Activated CD8-positive, alpha-beta memory T cell treated with anti-CD3 and anti-CD28 coated beads for 48 hours (primary cell): ENCODE measurements around the gene ACSF3.

Experiments
- DNase-seq, 3 experiments: peaks; one replicate each; pipeline ENCODE4 v3.0.0-alpha.2; 2020; ENCODE audit warnings: low read depth in 2 of 3, low spot score in 2 of 3

The ACSF3 gene

DNA sequence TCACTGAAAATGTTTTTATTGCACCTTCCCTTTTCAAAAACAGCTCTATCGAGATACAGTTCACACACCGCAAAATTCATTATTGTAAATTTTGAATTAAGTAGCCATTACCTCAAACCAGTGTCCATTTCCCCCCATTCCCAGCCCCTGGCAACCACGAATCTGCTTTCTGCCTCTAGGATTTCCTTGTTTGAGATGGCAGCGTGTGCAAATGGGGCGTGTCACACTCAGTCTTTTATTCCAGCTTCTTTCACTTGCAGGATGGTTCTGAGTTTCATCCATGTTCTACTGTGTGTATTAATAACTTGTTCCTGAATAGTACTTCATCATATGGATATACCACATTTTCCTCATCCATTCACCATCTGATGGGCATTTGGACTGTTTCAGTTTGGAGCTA is 14.8 kb downstream of the ACSF3 start:
- no peak for DNase-seq

DNA sequence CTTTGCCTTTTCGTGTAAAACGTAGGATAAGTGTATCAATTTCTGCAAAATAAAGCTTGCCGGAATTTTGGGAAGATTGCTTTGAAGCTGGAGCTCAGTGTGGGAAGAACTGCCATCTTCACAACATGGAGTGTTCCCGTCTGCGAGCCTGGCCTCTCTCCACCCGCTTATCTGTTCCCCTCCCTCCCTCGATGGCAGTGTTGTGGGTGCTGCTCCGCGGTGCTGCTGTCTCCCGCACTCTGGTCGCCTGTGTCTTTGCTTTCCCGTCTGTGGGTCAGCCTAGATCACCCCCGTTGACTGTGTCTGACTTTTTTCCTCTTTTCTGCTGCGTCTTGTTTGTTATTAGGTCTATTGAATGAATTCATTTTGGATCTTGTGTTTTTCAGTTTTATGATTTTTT is 17.0 kb downstream of the ACSF3 start:
- no peak for DNase-seq

DNA sequence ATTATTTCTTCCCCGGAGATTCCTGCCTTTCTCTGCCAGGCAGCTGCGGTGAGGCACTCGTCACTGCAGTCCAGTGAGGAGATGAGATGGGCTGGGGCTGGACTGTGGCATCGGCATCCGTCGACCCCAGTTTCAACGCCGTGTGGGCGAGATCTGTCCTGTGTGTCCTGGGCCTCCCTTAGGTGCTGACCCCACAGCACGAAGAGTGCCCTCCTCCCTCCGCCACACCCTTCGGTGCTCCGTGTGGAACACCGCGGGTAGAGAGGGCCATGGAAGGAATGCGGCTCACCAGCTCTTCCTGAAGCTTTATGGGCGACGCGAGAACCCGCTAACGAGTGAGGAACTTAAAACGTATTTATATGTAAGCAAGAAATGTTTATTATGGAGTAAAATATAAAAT is 17.6 kb downstream of the ACSF3 start:
- no peak for DNase-seq

DNA sequence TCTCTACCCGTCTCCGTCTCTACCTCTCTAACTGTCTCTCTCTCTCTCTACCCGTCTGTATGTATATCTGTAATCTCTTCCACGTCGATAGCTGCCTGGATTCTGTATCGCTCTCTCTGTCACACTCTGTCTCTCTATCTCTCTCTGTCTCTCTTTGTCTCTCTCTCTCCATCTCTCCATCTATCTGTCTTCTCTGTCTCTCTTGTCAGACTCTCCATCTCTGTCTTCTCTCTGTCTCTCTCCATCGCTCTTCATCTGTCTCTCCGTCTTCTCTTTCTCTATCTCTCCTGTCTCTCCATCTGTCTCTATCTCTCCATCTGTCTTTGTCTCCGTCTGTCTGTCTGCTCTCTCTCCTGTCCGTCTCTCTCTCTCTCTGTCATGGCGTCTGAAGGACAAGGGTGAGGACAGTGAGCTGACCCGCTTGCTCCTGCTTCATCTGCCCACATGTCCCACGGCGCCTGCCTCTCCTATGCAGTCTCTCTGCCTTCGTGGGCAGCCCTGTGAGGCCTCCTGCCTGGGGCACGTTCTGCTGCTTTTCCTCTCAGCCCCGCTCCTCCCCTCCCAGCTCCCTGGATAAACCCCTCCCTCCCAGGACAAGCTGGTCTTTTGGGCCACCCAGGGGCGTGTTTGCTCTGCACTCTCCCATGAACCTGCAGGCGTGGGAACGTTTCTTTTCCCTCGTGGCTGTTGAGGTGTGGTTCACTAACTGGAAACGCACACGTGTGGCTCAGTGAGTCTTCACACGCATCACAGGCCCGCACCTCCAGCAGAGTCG is 18.9 kb downstream of the ACSF3 start:
- DNase-seq, result no peak

DNA sequence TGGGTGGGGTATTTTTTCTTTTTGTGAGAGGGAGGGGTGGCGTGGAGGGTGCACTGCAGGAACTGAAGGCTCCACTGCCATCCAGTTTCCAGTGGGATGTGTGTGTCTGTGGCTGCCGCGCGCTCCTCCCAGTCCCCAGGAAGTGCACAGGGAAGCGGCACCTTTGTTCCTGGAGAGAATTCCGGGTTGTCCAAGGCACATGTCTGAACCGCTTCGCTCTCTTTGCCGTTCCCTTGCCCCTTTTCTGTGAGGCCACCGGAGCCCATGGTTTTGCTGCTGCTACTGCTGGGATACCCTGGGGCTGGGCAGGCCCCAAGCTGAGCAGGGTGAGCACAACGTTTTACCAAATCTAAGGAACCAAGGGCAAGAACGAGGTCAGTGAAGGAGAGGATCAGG is 19.5 kb downstream of the ACSF3 start:
- DNase-seq, result no peak

DNA sequence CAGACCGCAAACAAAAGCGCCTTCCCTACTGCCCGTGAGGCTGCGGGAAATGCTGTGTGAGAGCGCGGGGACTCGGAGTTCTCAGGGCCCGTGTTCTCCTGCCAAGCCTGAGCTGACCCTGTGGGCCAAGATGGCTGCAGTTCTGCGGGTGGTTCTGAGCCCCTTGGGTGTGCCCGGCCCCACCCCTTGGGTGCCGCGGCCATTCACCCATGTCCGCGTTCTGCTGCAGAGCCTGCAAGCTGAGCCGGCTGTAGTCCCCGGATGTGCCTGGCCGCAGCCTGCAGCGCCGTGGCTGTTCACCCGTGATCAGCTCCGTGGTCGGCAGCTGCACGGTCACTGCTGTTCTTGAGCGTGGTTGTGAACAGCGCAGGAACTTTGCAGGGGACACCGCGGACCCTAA is 20.0 kb downstream of the ACSF3 start:
- DNase-seq, result no peak

DNA sequence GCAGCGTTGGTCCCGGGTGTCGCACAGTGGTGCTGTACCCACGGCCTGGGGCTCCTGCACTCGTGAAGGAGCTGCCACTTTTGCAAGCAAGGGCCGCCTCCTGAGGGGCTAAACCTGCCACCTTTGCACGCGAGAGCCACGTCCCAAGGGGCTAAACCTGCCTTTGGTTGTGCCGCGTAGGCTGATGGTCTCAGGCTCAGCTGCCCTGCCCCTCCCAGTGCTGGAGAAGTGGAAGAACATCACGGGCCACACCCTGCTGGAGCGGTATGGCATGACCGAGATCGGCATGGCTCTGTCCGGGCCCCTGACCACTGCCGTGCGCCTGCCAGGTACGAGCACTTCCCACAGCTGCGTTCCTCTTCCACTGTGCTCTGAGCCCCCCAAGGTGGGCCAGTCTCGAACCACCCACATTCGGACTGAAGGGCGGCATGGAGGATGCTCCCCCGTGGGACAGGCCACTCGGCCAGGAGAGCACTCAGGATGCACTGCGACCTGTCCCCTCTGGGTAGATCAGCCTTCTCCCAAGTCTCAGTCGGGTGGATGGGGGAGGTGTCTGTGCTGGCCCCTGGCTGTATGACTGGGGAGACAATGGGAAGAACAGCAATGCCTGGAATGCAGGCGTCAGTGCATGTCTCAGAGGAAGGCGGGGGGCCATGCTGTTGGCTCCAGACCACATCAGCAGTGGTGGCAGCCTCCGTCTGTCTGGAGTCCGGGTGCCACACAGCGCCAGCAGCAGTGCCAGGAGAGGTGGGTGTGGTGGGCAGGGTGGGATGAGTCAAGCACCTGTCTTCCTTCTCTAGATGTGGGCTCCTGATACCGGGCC is 20.7 kb downstream of the ACSF3 start:
- no peak for DNase-seq

DNA sequence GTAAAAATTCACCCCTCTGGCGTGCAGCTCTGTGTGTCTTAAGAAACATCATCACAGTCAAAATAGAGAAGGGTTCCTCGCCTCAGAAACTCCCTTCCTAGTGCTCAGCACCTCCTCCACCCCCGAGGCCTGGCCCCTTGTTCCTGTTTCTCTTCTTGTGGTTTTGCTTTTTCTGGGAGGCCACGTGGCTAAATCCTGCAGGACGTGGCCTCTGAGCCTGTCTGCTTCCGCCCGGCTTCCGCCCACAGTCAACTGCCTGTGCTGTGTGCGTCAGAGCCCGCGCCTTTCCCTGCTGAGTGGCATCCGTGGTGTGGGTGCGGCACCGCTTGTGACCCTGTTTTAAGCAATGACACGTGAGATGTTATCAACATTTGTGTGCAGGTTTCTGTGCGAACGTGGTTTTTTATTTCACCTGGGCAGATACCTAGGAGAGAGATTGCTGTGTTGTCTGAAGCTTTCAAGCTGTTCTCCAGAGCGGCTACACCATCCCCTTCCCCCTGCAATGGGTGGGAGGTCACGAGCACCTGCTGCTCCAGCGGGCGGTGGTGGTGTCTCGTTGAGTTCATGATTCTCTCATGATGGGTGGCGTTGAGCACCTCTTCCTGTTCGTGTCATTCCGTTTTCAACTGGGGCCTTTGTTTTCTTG is 21.7 kb downstream of the ACSF3 start:
- peak; percentile 51 to 68 (median 57) for DNase-seq

DNA sequence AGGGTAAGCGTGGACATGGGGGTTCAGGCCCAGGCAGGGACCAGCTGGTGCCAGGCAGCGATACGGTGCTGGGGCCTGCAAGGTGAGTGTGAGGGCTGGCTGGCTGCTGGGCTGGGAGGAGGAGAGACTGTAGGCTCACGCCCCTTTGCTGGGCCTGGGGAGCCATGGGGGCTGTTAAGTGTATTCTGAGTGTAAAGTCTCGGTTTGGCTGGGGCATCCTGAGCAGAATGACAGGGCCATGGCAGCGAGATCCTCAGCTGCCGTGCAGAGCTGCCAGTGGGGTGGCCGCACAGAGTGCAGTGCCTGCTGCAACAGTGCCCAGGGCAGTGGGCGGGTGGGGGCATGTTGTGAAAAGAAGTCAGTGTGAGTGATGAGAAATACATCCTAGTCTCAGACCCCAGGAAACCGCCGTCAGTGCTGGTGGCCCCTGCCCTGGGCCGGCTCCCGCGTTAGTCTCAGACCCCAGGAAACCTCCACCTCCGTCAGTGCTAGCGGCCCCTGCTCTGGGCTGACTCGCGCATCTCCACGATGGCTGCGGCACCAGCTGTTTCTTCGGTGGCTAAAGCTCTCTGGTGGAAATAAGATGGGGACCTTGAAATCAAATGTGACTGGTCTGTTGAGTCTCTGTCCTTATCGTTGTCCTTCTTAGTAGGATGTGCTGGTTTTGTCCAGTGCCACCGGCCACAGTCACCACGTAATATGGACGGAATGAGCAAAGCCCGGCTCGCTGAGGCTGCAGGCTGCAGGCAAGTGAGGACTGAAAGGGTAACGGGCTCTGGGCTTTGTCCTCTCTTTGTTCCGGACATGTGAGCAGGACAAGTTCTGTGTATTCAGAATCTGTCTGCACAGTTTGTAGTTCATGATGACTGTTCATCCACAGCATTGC is 22.9 kb downstream of the ACSF3 start:
- no peak for DNase-seq

DNA sequence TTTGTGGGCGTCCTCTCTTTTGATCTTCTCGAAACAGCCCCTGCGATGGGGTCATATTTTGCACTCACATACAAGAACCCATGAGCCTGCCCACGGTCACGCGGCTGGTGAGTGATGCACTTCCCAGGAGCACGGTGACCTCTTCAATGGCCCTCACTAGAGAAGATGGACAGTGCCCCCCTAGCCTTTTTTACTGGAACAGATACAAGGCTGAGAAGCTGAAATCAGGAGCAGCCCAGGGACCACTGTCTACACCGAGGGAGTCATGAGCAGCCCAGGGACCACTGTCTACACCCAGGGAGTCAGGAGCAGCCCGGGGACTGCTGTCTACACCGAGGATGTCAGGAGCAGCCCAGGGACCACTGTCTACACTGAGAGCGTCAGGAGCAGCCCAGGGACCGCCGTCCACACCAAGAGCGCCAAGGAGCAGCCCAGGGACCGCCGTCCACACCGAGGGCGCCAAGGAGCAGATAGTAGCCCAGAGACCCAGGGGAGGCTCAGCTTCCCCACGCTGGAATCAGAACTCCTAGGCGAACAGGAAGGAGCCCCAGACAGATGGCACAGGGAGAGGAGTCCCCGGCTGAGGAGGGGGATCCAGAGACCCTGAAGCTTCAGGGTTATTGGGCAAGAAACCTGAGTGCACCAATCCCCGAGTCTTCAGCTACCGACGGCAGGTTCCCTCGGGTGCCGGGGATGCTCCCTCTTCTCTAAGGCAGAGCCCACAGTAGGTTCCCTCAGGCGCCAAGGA is 23.7 kb downstream of the ACSF3 start:
- no peak for DNase-seq

DNA sequence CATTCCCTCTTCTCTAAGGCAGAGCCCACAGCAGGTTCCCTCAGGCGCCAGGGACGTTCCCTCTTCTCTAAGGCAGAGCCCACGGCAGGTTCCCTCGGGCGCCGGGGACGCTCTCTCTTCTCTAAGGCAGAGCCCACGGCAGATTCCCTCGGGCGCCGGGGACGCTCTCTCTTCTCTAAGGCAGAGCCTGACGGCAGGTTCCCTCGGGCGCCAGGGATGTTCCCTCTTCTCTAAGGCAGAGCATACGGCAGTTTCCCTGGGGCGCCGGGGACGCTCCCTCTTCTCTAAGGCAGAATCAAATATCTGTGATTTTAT is 24.3 kb downstream of the ACSF3 start:
- DNase-seq, result no peak

DNA sequence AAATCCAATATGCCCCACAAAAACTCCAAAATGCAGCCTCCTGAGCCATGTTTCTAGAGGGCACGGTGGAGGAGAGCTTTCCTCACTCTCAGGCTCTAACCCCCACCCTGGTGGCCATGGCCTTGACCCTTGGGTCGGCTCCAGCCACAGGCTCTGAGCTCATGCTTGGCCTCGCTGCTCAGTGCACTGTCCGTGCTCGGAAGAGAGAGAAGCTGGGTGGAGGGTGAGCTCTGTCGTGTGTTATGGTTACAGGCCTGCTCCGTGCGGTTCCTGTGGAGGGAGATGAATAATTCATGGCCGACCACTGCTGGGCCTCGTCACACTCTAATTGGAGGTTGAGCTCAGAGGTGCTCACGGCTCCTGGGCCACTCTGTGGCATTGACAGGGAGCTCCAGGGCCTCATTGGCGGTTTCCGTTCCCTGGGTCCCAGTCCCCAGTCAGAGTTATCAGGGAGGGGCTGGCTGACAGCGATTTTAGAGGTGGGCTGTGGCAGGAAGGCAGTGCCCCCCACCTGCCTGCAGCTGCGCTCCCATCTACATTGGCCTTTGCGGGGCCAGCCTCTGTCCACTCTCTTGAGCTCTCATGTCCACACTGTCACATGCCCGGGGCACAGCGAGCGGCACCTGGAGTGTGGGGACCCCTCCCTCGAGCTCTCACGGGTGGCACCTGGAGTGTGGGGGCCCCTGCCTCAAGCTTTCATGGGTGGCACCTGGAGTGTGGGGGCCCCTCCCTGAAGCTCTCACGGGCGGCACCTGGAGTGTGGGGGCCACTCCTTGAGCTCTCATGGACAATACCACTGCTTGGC is 24.9 kb downstream of the ACSF3 start:
- DNase-seq, result no peak

DNA sequence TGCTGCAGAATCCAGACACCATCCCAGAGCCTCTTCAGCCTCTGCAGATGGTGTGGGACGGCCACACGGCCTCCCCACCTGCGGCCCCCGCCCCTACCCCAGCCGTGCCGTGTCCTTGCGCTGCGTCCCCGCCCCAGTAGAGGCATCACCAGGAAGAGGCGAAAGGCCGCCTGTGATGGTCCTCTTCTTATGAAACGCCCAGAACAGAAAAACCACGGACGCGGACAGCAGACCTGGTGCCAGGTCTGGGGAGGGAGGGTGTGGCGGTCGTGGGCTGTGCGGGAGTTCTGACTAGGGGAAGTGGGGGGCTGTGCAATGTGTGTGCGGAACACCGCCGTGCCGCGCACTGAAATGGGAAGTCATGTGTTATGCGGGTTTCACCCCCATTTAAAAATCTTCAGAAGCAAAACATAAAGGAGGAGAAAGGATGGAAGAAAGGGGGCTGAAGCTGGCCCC is 25.5 kb downstream of the ACSF3 start:
- DNase-seq, result no peak

DNA sequence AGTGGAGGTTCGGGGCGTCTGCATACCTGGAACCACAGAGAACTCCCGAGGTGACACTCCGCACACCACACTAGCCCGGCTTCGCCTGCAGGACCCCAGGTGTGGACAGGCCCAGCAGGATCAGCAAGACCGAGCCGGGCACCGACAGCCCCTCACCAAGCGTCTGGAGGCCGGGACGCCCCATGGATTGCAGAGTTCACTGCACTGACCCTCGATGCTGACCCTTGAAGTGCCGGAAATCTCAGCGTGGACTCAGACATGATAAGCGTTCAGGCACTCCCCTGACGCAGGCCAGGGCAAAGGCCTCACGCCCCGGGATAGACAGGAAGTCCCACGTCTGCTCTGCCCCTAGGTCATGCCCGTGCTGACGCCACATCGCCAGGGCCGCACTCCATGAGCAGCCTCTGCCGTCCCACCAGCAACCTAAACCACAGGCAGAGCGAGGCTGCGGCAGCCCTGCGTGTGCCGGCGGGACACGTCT is 26.0 kb downstream of the ACSF3 start:
- DNase-seq, result no peak

DNA sequence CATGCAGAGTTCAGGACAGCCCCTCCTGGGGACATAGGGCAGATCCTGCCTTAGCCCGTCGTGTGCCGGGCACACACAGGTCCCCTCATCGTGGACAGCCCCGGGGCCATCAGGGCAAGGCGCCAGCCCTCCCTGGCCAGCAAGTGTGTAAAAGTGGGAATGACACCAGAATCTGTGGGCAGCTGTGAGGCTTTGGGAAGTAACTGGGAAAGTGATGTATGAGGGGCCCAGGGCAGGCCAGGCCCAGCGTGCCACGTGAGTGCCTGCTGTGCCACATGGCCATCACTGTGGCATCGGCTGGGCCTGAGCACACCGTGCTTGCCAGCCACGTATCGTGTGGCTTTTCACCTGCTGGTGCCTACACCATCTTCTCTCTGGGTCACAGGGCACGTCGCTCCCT is 26.6 kb downstream of the ACSF3 start:
- DNase-seq, result no peak

DNA sequence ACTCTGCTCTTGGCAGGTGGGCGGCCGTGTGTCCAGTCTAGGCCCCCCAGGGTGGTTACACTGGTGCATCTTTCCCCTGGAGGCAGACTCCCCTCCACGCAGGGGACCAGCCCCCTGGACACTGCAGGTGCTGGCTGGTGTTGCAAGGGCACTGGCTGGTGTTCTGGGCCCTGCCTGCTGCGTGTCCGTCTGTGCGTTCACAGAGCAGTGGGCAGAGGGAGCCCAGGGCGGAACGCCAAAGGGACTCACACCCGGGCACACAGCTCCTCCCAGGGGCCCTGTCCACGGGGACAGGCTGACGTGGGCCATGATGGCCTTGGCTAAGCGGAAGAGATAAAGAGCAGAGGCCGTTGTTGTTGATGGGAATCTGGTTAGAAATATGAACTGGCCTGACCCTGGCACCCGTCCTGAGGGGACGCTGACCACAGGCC is 27.3 kb downstream of the ACSF3 start:
- DNase-seq, result no peak

DNA sequence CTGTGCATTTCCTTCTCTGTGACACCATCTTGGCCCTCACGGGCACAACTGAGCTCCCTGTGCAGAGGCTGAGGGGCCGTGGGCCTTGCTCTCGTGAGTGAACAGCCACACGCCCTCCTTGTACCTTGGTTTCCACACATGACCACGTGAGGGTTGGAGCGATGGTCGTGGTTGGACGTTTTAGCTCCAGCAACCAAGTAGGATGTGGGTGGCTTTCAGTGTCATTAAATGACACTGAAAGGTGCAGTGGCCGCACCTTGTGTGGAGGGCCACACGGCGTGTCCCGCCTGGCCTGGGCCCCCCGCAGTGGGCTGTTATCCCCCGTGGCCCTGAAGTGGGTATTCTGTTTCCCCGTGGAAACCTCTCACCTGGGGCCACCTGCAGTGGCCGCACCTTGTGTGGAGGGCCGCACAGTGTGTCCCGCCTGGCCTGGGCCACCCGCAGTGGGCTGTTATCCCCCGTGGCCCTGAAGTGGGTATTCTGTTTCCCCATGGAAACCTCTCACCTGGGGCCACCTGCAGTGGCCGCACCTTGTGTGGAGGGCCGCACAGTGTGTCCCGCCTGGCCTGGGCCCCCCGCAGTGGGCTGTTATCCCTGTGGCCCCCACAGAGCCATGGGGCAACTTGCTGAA is 28.2 kb downstream of the ACSF3 start:
- DNase-seq, result no peak

DNA sequence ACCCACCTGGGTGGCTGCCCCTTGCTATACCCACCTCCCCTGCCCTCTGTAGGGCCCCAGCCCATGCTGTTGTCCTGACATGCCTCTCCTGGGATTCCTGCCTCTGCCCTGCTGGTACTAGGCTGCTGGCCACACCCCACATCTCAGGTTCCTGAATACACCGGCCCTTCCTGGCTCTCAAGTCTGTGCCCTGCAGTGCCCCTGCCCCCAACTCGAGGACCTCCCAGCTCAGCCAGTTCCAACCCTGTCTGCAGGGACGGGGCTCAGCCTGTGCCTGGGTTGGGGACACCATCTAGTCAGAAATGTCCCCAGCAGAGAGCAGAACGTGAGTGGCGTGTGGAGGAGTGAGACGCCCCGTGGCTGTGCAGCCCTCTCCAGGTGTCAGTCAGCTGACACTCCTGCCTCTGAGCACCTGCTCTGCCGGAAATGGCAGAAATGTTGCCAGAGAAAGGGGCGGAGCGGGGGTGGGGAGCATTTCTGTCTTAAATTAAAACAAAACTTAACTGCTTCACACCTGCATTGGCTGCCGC is 28.7 kb downstream of the ACSF3 start:
- no peak for DNase-seq
